Hepatocyte (in vitro differentiated cells): ENCODE measurements around the gene CENPT.

Experiments
- CTCF ChIP-seq: fragments of 200-600 bp; sonication (generic); IDR thresholded peaks from 2 replicates; pipeline ENCODE4 v1.5.1; 2016; ENCODE audit warnings: antibody characterized with exemption, mild to moderate bottlenecking; ENCODE audit not compliant: poor library complexity
- EZH2 ChIP-seq: fragments of 200-600 bp; sonication (generic); IDR thresholded peaks from 2 replicates; pipeline ENCODE4 v1.6.1; 2016; ENCODE audit warnings: antibody characterized with exemption, mild to moderate bottlenecking, borderline replicate concordance
- EZH2phosphoT487 ChIP-seq: fragments of 200-600 bp; sonication (generic); IDR thresholded peaks from one replicate; pipeline ENCODE4 v1.6.1; 2018; ENCODE audit warnings: antibody characterized with exemption, mild to moderate bottlenecking, low read depth, moderate library complexity; ENCODE audit not compliant: unreplicated experiment, severe bottlenecking

GRCh38 chr16:67872631-67873434 is 25.3 kb upstream of the CENPT start, which contains the start of gene EDC4:
- no peak for TF ChIP-seq EZH2
- no peak for TF ChIP-seq CTCF
- TF ChIP-seq EZH2phosphoT487: no peak
